ENCODE measurements around the gene TCF20. TPM values are rescaled to one million over a fixed set of nuclear protein-coding genes. Genes with fewer than 3 reads are reported as not detected.

Gene TCF20
- total RNA-seq, 1 donor = 27.4 TPM

DNA sequence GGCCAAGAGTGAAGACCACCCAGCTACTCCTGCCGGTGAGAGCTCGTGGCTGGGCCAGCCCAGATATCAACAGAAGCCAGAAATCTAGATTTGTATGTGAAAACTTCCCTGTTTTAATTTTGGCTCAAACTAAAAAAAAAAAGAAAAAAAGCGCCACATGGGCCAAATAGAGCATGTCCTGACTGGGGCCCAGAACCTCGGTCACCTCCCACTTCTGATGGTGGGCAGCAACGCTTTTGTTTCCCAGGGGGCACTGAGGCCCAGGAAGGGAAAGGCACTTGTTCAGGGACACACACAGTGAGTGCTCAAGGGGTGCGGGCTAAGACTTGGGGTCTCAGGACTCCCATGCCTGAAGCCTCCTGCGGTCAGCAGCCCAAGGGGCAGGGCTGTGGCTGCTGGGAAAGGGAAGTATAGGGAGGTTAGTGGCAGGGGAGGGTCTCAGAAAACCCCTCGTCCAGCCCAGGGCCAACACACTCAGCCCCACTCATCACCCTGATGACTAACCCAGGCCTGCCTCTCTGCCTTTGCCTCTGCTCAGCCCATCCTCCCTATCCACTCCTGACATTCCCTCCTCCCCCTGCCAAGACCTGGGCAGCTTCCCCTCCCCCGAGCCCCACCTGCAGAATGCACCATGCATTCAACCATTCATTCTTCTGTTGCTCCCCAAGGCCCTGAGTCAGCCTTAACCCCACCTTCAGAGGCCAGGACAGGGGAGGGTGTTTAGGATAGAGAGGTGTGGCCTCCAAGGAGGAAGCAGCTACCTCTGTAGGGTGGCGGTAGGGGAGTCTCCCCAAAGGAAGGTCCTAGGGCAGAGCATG is 30.0 kb upstream of the TCF20 start:
- TF ChIP-seq, protein P1, sequence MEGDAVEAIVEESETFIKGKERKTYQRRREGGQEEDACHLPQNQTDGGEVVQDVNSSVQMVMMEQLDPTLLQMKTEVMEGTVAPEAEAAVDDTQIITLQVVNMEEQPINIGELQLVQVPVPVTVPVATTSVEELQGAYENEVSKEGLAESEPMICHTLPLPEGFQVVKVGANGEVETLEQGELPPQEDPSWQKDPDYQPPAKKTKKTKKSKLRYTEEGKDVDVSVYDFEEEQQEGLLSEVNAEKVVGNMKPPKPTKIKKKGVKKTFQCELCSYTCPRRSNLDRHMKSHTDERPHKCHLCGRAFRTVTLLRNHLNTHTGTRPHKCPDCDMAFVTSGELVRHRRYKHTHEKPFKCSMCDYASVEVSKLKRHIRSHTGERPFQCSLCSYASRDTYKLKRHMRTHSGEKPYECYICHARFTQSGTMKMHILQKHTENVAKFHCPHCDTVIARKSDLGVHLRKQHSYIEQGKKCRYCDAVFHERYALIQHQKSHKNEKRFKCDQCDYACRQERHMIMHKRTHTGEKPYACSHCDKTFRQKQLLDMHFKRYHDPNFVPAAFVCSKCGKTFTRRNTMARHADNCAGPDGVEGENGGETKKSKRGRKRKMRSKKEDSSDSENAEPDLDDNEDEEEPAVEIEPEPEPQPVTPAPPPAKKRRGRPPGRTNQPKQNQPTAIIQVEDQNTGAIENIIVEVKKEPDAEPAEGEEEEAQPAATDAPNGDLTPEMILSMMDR (IDR thresholded peaks at IDR 0.05; ENCODE audit: insufficient read depth, low read length) = no peak
- no peak for DNase-seq (ENCODE audit: low read depth)
- H3K4me3 ChIP-seq (ENCODE audit: low read depth, low read length) = no peak overlapping the region

DNA sequence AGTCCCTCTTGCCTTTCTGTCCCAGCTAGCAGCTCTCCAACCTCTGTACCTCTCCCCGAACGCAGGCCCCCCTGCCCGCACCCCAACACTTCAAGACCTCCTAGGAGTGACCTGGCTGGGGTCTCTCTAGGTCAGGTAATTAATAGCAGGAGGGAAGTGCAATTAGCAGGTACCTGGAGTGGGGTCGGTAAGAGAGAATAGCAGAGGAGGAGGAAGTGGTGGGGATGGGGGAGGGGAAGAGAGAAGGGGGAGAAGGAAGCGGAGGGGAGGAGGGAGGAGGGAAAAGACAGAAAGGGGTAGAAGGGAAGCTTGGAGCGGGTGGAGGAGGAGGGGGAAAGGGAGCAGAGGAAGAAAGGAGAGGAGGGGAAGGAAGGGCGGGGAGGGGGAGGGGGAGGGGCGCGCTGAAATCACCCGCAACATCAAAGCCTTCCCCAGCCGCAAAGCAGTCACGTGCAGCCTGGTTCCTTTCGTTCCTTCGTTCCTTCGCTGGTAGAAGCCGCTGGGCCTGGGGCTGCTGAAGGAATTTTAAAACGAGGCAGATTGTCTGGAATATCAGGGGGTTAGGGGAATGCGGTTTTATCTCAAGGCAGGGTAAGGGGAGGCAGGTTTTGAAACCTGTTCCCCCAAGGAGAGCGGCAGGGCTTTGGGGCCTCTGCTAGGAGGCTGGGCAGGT is 29.3 kb upstream of the TCF20 start:
- H3K4me3 ChIP-seq (ENCODE audit: low read depth, low read length) = no peak overlapping the region
- DNase-seq (ENCODE audit: low read depth) = no peak
- TF ChIP-seq, protein P1 (IDR thresholded peaks at IDR 0.05; ENCODE audit: insufficient read depth, low read length) = no peak

DNA sequence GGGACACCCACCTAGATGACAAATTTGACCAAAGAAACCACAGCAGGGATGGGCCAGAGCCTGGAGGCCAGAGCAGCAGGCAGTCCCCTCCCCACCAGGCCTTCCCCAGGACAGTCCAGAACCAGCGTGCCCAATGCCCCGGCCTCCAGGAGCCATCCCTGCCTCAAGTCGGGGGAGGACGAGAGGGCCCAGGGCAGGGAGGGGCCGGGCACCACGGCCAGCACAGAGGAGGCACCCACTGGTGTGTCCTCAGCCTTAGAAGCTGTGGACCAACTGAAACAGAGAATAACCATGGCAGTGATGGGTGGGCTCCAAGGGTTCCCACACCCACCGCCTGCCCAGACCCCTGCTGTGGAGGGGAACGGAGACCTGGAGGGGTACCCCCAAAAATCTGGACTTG is 28.3 kb upstream of the TCF20 start:
- no peak overlapping the region for H3K4me3 ChIP-seq (ENCODE audit: low read depth, low read length)
- TF ChIP-seq, protein P1 (IDR thresholded peaks at IDR 0.05; ENCODE audit: insufficient read depth, low read length) = no peak
- no peak for DNase-seq (ENCODE audit: low read depth)

DNA sequence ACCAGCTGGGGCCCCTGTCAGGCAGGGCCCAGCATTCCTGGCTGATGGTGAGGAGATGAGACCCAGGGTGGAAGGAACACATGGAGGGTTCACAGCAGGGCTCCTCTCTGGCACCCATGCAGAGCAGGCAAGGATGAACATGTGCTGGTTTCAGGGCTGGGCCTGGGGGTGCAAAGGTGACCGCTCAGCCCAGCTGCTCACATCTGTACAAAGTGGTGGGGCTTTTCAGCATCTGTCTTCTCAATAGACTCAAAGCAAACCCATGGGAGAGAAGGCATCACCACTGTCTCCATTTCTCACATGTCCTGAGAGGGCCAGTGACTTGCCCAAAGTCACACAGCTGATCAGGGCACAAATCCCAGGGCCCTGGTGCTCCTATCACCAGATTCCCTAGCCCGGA is 27.3 kb upstream of the TCF20 start:
- DNase-seq (ENCODE audit: low read depth) = no peak
- TF ChIP-seq, protein P1 (IDR thresholded peaks at IDR 0.05; ENCODE audit: insufficient read depth, low read length) = no peak
- no peak overlapping the region for H3K4me3 ChIP-seq (ENCODE audit: low read depth, low read length)

DNA sequence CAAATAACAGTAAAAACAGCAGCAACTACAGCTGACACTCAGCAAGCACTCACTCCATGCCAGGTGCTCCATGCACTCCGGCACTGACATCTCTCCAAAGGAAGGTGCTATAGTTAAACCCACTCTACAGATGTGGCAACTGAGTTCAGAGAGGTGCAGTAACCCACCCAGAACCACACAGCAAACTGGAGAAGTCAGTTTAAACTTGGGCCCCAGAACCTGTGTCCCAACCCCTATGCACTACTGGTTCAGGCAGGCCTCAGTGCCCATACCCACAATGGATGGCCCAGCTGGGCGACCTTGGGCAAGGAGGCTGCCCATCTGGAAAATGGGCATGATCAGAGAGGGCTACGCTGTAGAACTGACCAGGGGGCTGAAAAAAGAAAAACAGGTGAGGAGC is 26.4 kb upstream of the TCF20 start:
- no peak for DNase-seq (ENCODE audit: low read depth)
- TF ChIP-seq, protein P1 (IDR thresholded peaks at IDR 0.05; ENCODE audit: insufficient read depth, low read length) = no peak
- H3K4me3 ChIP-seq (ENCODE audit: low read depth, low read length) = no peak overlapping the region

DNA sequence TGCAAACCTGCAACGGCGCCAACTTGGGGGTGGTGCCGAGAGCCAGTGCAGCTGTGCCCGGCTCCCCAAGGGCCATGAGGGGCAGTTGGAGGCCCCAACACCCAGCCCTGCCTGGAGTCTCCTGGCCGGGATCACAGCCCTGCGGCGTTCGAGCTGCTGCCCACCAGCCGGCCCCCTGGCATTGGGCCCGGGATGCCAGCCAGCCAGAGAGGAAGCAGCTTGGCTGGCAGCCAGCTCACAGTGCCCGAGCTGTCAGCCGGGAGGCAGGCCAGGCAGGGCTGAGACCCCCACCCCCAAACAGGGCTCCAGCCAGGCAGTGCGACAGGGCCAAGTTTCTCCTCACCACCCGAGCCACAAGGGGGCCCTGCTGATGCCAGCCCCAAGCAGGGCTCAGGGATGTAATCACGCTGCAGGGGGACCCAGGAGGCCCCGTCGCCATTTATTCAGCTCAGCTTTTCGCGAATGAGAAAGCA is 26.0 kb upstream of the TCF20 start:
- no peak for DNase-seq (ENCODE audit: low read depth)

More for the DNA sequence above, 26.0 kb upstream of the TCF20 start:
- TF ChIP-seq, protein P1 (IDR thresholded peaks at IDR 0.05; ENCODE audit: insufficient read depth, low read length) = no peak
- no peak overlapping the region for H3K4me3 ChIP-seq (ENCODE audit: low read depth, low read length)

All from fibroblast of the aortic adventitia (primary cell).